Activated CD4-positive, alpha-beta memory T cell treated with anti-CD3 and anti-CD28 coated beads for 36 hours (primary cell): ENCODE measurements around the gene OLFM1. TPM values are rescaled to one million over a fixed set of nuclear protein-coding genes. Genes with fewer than 3 reads are reported as not detected.

Experiments used
- CTCF ChIA-PET: fragments of 350-600 bp; sonication (Branson Sonifier 250); formaldehyde crosslinking; loops from one replicate; lab custom pipeline; 2021; ENCODE audit warnings: antibody characterized with exemption, inconsistent platforms; lab: Charles Lee
- POLR2A ChIA-PET: fragments of 350-600 bp; sonication (Branson Sonifier 250); formaldehyde crosslinking; loops from one replicate; lab custom pipeline; 2021; ENCODE audit warnings: antibody characterized with exemption; lab: Charles Lee
- DNase-seq: peaks from one replicate; pipeline ENCODE4 v3.0.0-alpha.2; 2020
- H3K27ac Mint-ChIP-seq: one replicate; pipeline ENCODE4 v1.8.0; 2021; ENCODE audit warnings: mixed read lengths
- H3K27me3 Mint-ChIP-seq: one replicate; pipeline ENCODE4 v1.8.0; 2021; ENCODE audit warnings: mixed read lengths
- H3K36me3 Mint-ChIP-seq: one replicate; pipeline ENCODE4 v1.8.0; 2021; ENCODE audit warnings: mixed read lengths
- H3K4me1 Mint-ChIP-seq: one replicate; pipeline ENCODE4 v1.8.0; 2021; ENCODE audit warnings: low read depth, mixed read lengths
- H3K4me3 Mint-ChIP-seq: one replicate; pipeline ENCODE4 v1.8.0; 2021; ENCODE audit warnings: mild to moderate bottlenecking, mixed read lengths
- H3K9me3 Mint-ChIP-seq: one replicate; pipeline ENCODE4 v1.8.0; 2021; ENCODE audit warnings: mixed read lengths
- intact Hi-C: fragments of 100-400 bp; cut with micrococcal nuclease; formaldehyde crosslinking; loops from one replicate; pipeline ENCODE4 v1.15.1; 2023
- total RNA-seq, 2 experiments: library from RNA; stranded (reverse); gene quantifications; one replicate each; pipeline ENCODE4 v1.2.3, GENCODE V29; 2021

Gene OLFM1
- total RNA-seq, 2 experiments from 2014 or later: not detected

DNA sequence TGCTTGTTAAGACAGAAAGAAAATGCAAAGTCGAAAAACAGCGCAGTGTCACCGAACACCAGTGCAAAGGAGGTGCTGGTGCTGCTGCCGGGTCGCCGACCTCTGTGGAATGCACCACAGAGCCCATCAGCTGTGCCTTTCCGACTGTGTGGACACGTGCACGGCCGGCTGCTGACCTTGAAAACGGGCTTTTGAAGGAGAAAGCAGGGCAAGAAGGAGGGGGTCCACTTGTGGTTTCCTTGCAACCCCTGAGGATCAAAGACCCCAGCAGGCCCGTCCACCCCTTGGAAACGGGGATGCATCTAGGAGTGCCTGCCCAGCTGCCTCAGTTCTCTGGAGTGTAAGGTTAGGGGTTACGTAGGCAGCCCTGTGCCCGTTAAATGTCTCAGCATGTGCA is 6.2 kb upstream of the OLFM1 start:
- Mint-ChIP-seq H3K36me3 (no peaks in the 10 kb centered on the region), H3K27ac (no peak overlapping the region), H3K9me3 (no peaks in the 10 kb centered on the region), H3K4me3 (no peak overlapping the region), H3K27me3 (peaks cover 33% of the 10 kb centered on the region), H3K4me1 (peaks cover 2% of the 10 kb centered on the region)
- no peak for DNase-seq
- POLR2A ChIA-PET: no interaction called here
- intact Hi-C loops: no loop called here
- CTCF ChIA-PET: no interaction called here

DNA sequence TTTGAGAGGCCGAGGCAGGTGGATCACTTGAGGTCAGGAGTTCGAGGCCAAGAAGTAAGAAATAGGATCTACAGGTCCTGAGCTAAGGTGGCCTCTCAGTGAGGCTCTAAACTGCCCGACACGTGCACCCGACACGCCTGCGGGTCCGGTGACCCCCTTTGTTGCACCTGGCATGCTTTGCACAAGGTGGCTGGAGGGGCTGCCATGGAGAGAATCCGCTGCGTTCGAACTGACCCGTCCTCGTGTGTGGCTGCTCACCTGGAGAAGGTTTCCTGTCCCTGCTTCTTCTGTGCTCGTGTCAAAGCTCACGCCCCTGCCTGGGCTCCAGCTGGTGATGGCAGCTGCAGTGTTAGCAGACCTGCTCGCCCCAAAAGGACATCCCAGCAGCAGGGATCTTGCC is 5.7 kb upstream of the OLFM1 start:
- peaks cover 32% of the 10 kb centered on the region for H3K27me3 Mint-ChIP-seq
- no peaks in the 10 kb centered on the region for H3K9me3 Mint-ChIP-seq
- H3K36me3 Mint-ChIP-seq: no peaks in the 10 kb centered on the region
- intact Hi-C loops: no loop called here
- DNase-seq: no peak
- no peak overlapping the region for H3K27ac Mint-ChIP-seq
- no peak overlapping the region for H3K4me3 Mint-ChIP-seq
- ChIA-PET POLR2A (no interaction called here), CTCF (no interaction called here)
- peaks cover 3% of the 10 kb centered on the region for H3K4me1 Mint-ChIP-seq

DNA sequence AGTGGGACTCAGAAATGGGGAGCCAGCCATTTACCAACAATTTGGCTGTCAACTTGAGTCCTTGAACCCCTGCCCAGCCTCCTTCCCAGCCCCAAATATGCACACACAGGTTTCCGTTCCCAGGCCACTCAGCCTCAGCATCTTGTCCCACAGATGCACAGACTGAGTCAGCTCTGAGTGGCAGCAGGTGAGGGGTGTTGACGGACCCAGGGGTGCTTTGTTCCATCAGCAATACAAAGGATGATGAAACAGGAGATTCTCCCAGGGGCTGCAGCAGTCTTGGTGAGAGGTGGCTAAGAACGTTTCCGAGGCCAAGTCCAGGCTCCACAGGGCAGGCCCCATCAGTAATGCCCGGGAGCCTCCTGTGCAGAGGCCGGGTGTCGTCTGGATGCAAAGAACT is 4.9 kb upstream of the OLFM1 start:
- no peak for DNase-seq
- Mint-ChIP-seq H3K4me3 (no peak overlapping the region), H3K27ac (no peak overlapping the region), H3K27me3 (peaks cover 29% of the 10 kb centered on the region), H3K4me1 (peaks cover 3% of the 10 kb centered on the region), H3K9me3 (no peaks in the 10 kb centered on the region), H3K36me3 (no peaks in the 10 kb centered on the region)
- intact Hi-C loops: no loop called here
- POLR2A ChIA-PET: no interaction called here
- CTCF ChIA-PET: no interaction called here

DNA sequence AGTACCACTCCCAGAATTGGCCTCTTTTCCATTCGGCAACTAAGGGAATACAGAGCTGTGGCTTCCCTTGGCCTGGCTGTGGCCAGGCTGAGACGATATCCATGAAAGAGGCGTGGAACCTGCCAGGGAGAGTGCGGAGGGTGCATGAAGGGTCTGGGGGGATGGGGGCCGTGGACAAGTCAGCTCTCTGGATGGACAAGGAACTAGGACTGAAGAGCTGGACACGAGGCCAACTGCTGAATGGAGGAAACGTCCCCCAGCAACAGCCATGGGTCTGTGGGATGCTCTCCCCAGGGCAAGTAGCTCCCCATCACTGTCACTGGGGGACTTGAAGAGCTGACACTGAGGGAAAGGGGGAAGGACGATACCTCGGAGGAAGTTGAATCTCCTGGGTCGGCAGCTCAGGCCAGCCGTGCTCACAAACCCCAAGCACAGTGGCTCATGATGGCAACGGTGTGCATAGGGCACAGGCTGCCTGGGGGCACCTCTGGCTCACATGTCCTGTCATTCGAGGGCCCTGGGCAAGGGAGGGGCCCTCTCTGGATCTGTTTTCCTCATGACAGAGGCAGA is 4.1 kb upstream of the OLFM1 start:
- intact Hi-C loops: no loop called here
- ChIA-PET POLR2A (no interaction called here), CTCF (no interaction called here)
- H3K4me1 Mint-ChIP-seq: peaks cover 3% of the 10 kb centered on the region
- H3K4me3 Mint-ChIP-seq: no peak overlapping the region
- DNase-seq: no peak
- H3K9me3 Mint-ChIP-seq: no peaks in the 10 kb centered on the region
- peaks cover 29% of the 10 kb centered on the region for H3K27me3 Mint-ChIP-seq
- H3K27ac Mint-ChIP-seq: no peak overlapping the region
- no peaks in the 10 kb centered on the region for H3K36me3 Mint-ChIP-seq

DNA sequence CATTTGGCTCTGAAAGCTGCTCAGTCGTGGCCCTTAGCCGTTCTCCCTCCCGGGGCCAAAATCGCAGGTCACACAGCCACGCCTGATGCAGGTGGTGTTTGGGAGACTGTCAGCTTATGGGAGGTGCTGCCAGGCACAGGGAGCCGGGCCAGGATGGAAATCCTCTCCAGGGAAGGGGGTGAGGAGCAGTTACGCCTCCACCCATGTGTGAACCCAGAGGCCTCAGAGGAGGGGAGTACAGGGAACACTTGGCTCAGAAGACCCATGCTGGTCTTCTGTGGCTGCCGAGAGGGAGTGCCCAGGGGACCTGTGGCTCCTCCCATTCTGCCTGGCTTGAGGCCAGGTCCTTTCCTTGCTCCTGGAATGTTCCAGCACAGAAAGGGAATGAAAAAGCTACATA is 3.6 kb upstream of the OLFM1 start:
- Mint-ChIP-seq H3K9me3 (no peaks in the 10 kb centered on the region), H3K4me1 (peaks cover 3% of the 10 kb centered on the region), H3K27me3 (peaks cover 29% of the 10 kb centered on the region), H3K27ac (no peak overlapping the region), H3K4me3 (no peak overlapping the region), H3K36me3 (no peaks in the 10 kb centered on the region)
- CTCF ChIA-PET: no interaction called here
- no peak for DNase-seq
- POLR2A ChIA-PET: no interaction called here
- intact Hi-C loops: no loop called here

DNA sequence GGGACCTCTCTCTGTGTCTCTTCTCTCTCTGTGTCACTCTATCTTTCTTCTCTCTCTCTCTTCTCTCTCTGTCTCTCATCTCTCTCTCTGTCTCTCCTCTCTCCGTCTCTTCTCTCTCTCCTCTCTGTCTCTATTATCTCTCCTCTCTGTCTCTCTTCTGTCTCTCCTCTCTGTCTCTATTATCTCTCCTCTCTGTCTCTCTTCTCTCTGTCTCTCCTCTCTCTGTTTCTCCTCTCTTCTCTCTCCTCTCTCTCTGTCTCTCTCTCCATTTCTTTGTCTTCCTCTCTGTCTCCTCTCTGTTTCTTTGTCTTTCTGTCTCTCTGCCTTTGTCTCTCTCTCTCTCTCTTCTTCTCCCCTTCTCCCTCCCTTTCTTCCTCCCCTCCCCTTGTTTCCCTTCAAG is 3.2 kb upstream of the OLFM1 start:
- DNase-seq: no peak
- H3K4me3 Mint-ChIP-seq: no peak overlapping the region
- peaks cover 29% of the 10 kb centered on the region for H3K27me3 Mint-ChIP-seq
- intact Hi-C loops: no loop called here
- H3K27ac Mint-ChIP-seq: no peak overlapping the region
- ChIA-PET CTCF (no interaction called here), POLR2A (no interaction called here)
- H3K4me1 Mint-ChIP-seq: peaks cover 3% of the 10 kb centered on the region
- no peaks in the 10 kb centered on the region for H3K36me3 Mint-ChIP-seq
- H3K9me3 Mint-ChIP-seq: no peaks in the 10 kb centered on the region

DNA sequence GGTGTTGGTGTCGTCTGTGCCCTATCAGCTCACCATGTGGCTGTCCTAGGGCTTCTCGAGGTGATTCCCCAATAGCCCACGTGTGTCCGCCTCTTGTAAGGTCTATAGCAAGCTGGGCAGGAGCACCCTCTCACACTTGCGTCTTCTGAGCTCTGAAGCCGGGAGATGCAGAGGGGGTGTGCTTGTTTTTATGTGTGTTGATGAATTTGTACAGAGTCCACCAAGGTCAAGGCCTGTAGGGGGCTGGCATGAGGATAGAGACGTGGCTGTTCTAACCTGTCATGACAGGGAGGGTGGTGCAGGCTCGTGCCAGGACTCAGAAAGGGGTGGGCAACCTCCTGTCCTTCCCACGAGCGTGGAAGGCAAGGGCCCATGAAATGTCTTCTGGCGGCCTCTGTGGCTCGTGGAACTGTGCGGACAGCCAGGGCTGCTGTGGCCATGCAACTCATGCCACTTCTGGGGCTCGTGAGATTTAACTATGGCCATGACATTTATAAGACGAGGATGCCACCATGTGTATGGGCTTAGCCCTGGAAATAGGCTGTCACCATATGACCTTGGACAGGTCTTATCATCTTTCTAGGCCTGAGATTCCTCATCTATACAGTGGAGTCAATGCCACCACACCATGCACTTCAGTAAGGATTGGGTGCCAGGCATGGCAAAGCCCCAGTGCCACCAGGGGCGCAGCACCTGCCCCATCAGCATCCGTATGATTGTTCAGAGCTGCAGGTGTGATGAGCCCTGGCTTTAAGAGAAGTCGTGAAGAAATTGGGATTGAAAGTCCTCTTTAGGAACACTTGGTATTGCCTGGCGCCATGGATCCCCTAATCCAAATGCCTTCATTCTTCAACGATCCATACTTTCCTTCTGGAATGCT is 2.3 kb upstream of the OLFM1 start:
- H3K4me1 Mint-ChIP-seq: peaks cover 3% of the 10 kb centered on the region
- H3K9me3 Mint-ChIP-seq: no peaks in the 10 kb centered on the region
- DNase-seq: no peak
- ChIA-PET CTCF (no interaction called here), POLR2A (no interaction called here)
- peaks cover 36% of the 10 kb centered on the region for H3K27me3 Mint-ChIP-seq
- intact Hi-C loops: no loop called here
- no peak overlapping the region for H3K4me3 Mint-ChIP-seq
- H3K36me3 Mint-ChIP-seq: no peaks in the 10 kb centered on the region
- H3K27ac Mint-ChIP-seq: no peak overlapping the region

DNA sequence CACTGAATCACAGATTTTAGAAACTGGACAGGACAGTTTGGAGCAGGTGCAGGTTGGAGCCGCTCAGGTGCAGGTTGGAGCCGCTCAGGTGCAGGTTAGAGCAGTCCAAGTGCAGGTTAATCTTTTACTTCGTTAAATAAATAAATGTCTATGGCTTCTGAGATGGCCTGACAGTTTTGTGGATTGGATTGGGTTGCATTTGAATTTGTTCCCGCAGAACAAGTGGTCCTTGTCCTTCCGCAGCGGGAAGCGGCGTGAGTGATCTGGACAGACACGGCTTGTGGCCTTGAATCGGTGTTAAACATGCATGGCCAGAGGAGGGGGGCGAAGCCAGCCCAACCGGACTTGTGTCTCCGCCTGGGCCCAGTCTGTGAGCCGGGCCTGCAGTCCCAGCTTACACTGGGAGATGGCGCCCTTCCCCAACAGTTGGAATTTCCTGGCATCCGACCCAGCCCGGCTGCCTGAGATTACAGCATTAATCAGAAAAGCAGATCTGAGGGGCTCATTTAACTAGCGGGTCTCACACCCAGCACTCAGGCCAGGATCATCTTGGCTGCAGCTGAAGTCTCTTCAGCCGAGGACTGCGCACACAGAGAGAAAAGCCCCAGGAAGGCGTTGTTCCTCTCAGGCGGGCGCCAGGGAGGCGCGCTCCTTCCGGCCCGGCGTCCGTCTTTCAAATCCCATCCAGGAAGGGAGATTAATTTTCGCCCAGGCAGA is 1.5 kb upstream of the OLFM1 start:
- ChIA-PET POLR2A (no interaction called here), CTCF (no interaction called here)
- peaks cover 3% of the 10 kb centered on the region for H3K4me1 Mint-ChIP-seq
- H3K27ac Mint-ChIP-seq: no peak overlapping the region
- no peak overlapping the region for H3K4me3 Mint-ChIP-seq
- intact Hi-C loops: loop anchor here (1.0 to 2.0 kb wide), 2 partner anchors 258 to 327 kb away; no protein-coding TSS in a partner anchor
- DNase-seq: peak; percentile 67
- no peaks in the 10 kb centered on the region for H3K9me3 Mint-ChIP-seq
- peaks cover 43% of the 10 kb centered on the region for H3K27me3 Mint-ChIP-seq
- H3K36me3 Mint-ChIP-seq: no peaks in the 10 kb centered on the region

DNA sequence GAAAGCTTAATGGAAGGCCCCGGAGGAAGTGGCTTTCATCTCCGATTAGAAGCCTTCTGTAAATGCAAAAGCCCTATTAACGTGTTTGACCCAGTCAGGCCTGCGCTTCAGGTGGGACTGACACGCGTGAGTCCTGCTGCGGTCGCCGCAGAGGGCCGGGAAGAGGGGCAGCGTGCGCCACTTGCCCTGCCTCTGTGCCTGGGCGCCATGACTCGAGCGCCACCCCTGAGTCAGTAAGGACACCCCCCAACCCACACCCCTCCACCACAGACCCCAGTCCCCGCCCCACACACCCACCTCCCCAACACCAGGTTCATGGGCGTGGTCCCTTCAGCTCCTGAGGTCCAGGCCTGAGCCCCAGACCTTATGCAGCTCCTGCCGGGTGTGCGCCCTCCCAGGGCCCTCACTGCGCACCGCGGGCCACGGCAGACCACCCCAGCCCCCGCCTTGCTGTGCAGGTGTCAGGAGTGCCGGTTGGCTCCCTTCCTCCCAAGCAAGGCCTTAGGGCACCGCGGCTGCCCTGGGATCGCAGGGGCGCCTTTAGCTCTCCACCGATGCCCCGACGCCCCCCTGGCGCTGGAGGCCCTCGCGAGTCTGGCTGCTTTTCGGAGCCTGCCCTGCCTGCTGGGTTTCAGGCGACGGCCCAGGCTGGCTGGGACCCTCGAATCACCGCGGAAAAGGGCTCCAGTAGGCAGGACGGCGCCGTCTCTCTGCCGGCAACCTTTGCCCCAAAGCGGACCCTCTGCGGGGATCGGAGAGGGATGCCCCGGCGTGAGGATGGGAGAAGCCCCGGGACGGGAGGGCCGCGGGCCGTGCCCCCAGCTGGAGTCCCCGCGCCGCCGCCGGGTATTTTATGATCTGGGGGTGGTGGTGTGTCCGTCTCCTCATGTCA is 625 bp upstream of the OLFM1 start:
- intact Hi-C loops: loop anchor here (1.0 to 2.0 kb wide), 2 partner anchors 257 to 326 kb away; no protein-coding TSS in a partner anchor
- ChIA-PET POLR2A (no interaction called here), CTCF (no interaction called here)
- Mint-ChIP-seq H3K36me3 (no peaks in the 10 kb centered on the region), H3K4me1 (peaks cover 3% of the 10 kb centered on the region), H3K27ac (no peak overlapping the region), H3K9me3 (no peaks in the 10 kb centered on the region), H3K27me3 (peaks cover 48% of the 10 kb centered on the region), H3K4me3 (no peak overlapping the region)
- no peak for DNase-seq

DNA sequence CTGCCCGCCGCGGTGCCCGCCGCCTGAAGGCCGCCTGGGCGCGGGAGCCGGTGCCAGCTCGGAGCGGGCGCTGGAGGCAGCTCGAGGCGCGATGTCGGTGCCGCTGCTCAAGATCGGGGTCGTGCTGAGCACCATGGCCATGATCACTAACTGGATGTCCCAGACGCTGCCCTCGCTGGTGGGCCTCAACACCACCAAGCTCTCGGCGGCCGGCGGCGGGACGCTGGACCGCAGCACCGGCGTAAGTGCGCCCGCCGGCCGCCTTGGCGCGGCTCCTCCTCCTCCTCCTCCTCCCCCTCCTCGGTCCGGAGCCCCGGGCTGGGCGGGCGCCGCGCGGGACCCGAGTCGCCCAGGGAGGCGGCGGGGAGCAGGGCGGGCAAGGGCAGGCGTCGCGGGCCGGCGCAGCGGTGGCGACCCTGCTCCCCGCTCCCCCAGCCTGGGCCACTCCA is 455 bp downstream of the OLFM1 start:
- Mint-ChIP-seq H3K9me3 (no peaks in the 10 kb centered on the region), H3K4me3 (no peak overlapping the region), H3K36me3 (no peaks in the 10 kb centered on the region), H3K4me1 (peaks cover 3% of the 10 kb centered on the region), H3K27me3 (peaks cover 49% of the 10 kb centered on the region), H3K27ac (no peak overlapping the region)
- ChIA-PET CTCF (no interaction called here), POLR2A (no interaction called here)
- DNase-seq: no peak
- intact Hi-C loops: loop anchor here (2.0 kb wide), 1 partner anchor 325 kb away; no protein-coding TSS in a partner anchor

DNA sequence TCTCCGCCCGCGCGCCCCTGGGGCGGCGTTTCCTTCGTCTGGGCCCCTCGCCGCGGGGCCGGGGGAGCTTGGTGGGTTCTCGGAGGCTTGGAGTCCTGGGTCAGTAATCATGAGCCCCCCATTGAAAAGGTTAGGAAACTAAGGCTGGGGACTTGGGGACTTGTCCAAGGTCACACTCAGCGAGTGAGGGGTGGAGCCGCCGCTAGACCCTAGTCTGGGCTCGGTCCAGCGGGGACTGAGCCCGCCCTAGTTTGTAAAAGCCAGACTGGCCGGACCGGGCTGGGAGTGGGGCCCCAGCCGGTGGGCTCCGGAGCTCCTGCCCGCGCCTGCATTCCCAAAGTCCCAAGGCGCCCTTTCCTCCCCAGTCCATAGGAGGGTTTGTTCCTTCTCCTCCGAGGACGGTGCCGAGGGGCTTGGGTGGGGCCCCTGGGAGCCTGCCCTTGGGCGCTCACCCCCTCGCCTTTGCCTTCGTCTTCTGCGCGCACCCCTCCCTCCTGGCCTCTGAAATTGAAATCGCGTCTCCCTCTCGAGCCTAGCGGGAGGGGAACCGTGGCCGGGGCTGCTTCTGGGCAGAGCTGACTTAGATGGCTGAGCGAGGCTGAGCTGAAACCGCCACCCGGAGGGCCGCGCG is 995 bp downstream of the OLFM1 start:
- Mint-ChIP-seq H3K4me1 (peaks cover 3% of the 10 kb centered on the region), H3K4me3 (no peak overlapping the region), H3K36me3 (no peaks in the 10 kb centered on the region), H3K27me3 (peaks cover 50% of the 10 kb centered on the region), H3K27ac (no peak overlapping the region), H3K9me3 (no peaks in the 10 kb centered on the region)
- intact Hi-C loops: no loop called here
- DNase-seq: no peak
- ChIA-PET POLR2A (no interaction called here), CTCF (no interaction called here)
